ENCODE measurements around the gene ZFPM1.

GRCh38 chr16:88462396-88462795 is 9.3 kb downstream of the ZFPM1 start:
- TF ChIP-seq, protein P1, sequence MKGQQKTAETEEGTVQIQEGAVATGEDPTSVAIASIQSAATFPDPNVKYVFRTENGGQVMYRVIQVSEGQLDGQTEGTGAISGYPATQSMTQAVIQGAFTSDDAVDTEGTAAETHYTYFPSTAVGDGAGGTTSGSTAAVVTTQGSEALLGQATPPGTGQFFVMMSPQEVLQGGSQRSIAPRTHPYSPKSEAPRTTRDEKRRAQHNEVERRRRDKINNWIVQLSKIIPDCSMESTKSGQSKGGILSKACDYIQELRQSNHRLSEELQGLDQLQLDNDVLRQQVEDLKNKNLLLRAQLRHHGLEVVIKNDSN (IDR thresholded peaks at IDR 0.05), result no peak
- TF ChIP-seq YY1 (IDR thresholded peaks at IDR 0.05; ENCODE audit: low read depth) (no peak; the same call in 1 of the 2 replicates), TEAD4 (IDR thresholded peaks at IDR 0.05) (no peak)
